Measurements from ENCODE around the gene STK11IP. TPM values are rescaled to one million over a fixed set of nuclear protein-coding genes. Genes with fewer than 3 reads are reported as not detected.

The STK11IP gene
- total RNA-seq, 1 experiment from 2014 or later = 35.6 TPM

GRCh38 chr2:219643788-219644398 is 46.2 kb downstream of the STK11IP start:
- ChIA-PET POLR2A (ENCODE audit: low non-redundant PET) (no interaction called here), CTCF (interaction anchor here (0.6 to 1.0 kb wide), 2 partner anchors 14 to 101 kb away, joined by 3 to 4 read pairs; partner anchors contain the start of gene CHPF)
- H3K27me3 ChIP-seq (replicated peaks; ENCODE audit: insufficient read depth, low read depth, low read length, poor library complexity) = no peaks in the 10 kb centered on the region
- no peak for TF ChIP-seq EZH2 (IDR thresholded peaks at IDR 0.05; ENCODE audit: borderline replicate concordance, low read depth, low read length, poor library complexity, severe bottlenecking)
- TF ChIP-seq, protein P1, sequence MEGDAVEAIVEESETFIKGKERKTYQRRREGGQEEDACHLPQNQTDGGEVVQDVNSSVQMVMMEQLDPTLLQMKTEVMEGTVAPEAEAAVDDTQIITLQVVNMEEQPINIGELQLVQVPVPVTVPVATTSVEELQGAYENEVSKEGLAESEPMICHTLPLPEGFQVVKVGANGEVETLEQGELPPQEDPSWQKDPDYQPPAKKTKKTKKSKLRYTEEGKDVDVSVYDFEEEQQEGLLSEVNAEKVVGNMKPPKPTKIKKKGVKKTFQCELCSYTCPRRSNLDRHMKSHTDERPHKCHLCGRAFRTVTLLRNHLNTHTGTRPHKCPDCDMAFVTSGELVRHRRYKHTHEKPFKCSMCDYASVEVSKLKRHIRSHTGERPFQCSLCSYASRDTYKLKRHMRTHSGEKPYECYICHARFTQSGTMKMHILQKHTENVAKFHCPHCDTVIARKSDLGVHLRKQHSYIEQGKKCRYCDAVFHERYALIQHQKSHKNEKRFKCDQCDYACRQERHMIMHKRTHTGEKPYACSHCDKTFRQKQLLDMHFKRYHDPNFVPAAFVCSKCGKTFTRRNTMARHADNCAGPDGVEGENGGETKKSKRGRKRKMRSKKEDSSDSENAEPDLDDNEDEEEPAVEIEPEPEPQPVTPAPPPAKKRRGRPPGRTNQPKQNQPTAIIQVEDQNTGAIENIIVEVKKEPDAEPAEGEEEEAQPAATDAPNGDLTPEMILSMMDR (conservative IDR thresholded peaks at IDR 0.05; ENCODE audit: low read depth, low read length) = no peak
- no peak for DNase-seq (ENCODE audit: low spot score)
- BruUV-seq (replicated peaks) = no TSS peak
- no peaks in the 10 kb centered on the region for H3K9me3 ChIP-seq (ENCODE audit: low read depth, low read length, poor library complexity, severe bottlenecking)
- intact Hi-C loops (cut with micrococcal nuclease; ENCODE audit: unreplicated experiment) = loop anchor here (2.0 to 5.0 kb wide), 2 partner anchors 45 to 242 kb away; no protein-coding TSS in a partner anchor
- no peak overlapping the region for H3K27ac ChIP-seq (ENCODE audit: low read depth, low read length, poor library complexity, severe bottlenecking)
- H3K4me1 ChIP-seq (ENCODE audit: insufficient read depth, low read length, poor library complexity, severe bottlenecking) = peaks cover 9% of the 10 kb centered on the region
- H3K4me3 ChIP-seq (ENCODE audit: low read depth, low read length, poor library complexity, severe bottlenecking) = no peak overlapping the region
- H3K36me3 ChIP-seq (ENCODE audit: insufficient read depth, low read length, poor library complexity, severe bottlenecking) = no peaks in the 10 kb centered on the region

GRCh38 chr2:219644801-219645480 is 47.3 kb downstream of the STK11IP start:
- Histone ChIP-seq H3K27ac (ENCODE audit: low read depth, low read length, poor library complexity, severe bottlenecking) (no peak overlapping the region), H3K9me3 (ENCODE audit: low read depth, low read length, poor library complexity, severe bottlenecking) (no peaks in the 10 kb centered on the region), H3K4me3 (ENCODE audit: low read depth, low read length, poor library complexity, severe bottlenecking) (no peak overlapping the region), H3K36me3 (ENCODE audit: insufficient read depth, low read length, poor library complexity, severe bottlenecking) (no peaks in the 10 kb centered on the region), H3K4me1 (ENCODE audit: insufficient read depth, low read length, poor library complexity, severe bottlenecking) (peaks cover 9% of the 10 kb centered on the region), H3K27me3 (replicated peaks; ENCODE audit: insufficient read depth, low read depth, low read length, poor library complexity) (peaks cover under 1% of the 10 kb centered on the region)
- DNase-seq (ENCODE audit: low spot score) = no peak
- BruUV-seq (replicated peaks) = no TSS peak
- TF ChIP-seq, protein P1 (conservative IDR thresholded peaks at IDR 0.05; ENCODE audit: low read depth, low read length) = no peak
- TF ChIP-seq EZH2 (IDR thresholded peaks at IDR 0.05; ENCODE audit: borderline replicate concordance, low read depth, low read length, poor library complexity, severe bottlenecking) = no peak
- POLR2A ChIA-PET (ENCODE audit: low non-redundant PET) = interaction anchor here (0.5 kb wide), 1 partner anchor 41 kb away, joined by 5 read pairs; no protein-coding TSS in a partner anchor
- intact Hi-C loops (cut with micrococcal nuclease; ENCODE audit: unreplicated experiment) = loop anchor here (5.0 kb wide), 1 partner anchor 243 kb away; no protein-coding TSS in a partner anchor
- CTCF ChIA-PET = interaction anchor here (0.6 to 1.0 kb wide), 2 partner anchors 15 to 102 kb away, joined by 3 to 4 read pairs; partner anchors contain the start of gene CHPF

GRCh38 chr2:219645631-219646527 is 48.2 kb downstream of the STK11IP start:
- Histone ChIP-seq H3K27ac (ENCODE audit: low read depth, low read length, poor library complexity, severe bottlenecking) (no peak overlapping the region), H3K9me3 (ENCODE audit: low read depth, low read length, poor library complexity, severe bottlenecking) (no peaks in the 10 kb centered on the region), H3K36me3 (ENCODE audit: insufficient read depth, low read length, poor library complexity, severe bottlenecking) (no peaks in the 10 kb centered on the region), H3K4me1 (ENCODE audit: insufficient read depth, low read length, poor library complexity, severe bottlenecking) (peaks cover 13% of the 10 kb centered on the region), H3K27me3 (replicated peaks; ENCODE audit: insufficient read depth, low read depth, low read length, poor library complexity) (peaks cover 10% of the 10 kb centered on the region), H3K4me3 (ENCODE audit: low read depth, low read length, poor library complexity, severe bottlenecking) (no peak overlapping the region)
- CTCF ChIA-PET = no interaction called here
- POLR2A ChIA-PET (ENCODE audit: low non-redundant PET) = interaction anchor here (0.5 kb wide), 1 partner anchor 41 kb away, joined by 5 read pairs; no protein-coding TSS in a partner anchor
- BruUV-seq (replicated peaks) = no TSS peak
- intact Hi-C loops (cut with micrococcal nuclease; ENCODE audit: unreplicated experiment) = no loop called here
- no peak for TF ChIP-seq EZH2 (IDR thresholded peaks at IDR 0.05; ENCODE audit: borderline replicate concordance, low read depth, low read length, poor library complexity, severe bottlenecking)
- TF ChIP-seq, protein P1 (conservative IDR thresholded peaks at IDR 0.05; ENCODE audit: low read depth, low read length) = no peak
- DNase-seq (ENCODE audit: low spot score) = peak; percentile 42
